Neural progenitor cell (in vitro differentiated cells): Measurements from ENCODE around the gene AGBL4. TPM values are rescaled to one million over a fixed set of nuclear protein-coding genes. Genes with fewer than 3 reads are reported as not detected.

ENCODE experiments used
- DNase-seq: peaks from one replicate; pipeline ENCODE4 v3.0.0-alpha.2; 2016; ENCODE audit warnings: low spot score
- H2AFZ ChIP-seq: fragments of 200-600 bp; sonication (generic); replicated peaks from 2 replicates; pipeline ENCODE4 v1.6.1; 2016; ENCODE audit warnings: antibody characterized with exemption
- H3F3A ChIP-seq: fragments of 200-600 bp; sonication (generic); 2 replicates; pipeline ENCODE4 v1.6.1; 2016; ENCODE audit warnings: antibody characterized with exemption, low read depth
- H3K27ac ChIP-seq: fragments of 200-600 bp; sonication (generic); 2 replicates; pipeline ENCODE4 v1.5.1; 2016; ENCODE audit warnings: mild to moderate bottlenecking
- H3K27me3 ChIP-seq: fragments of 200-600 bp; sonication (generic); 2 replicates; pipeline ENCODE4 v1.6.1; 2016; ENCODE audit warnings: mild to moderate bottlenecking, moderate library complexity
- H3K36me3 ChIP-seq: fragments of 200-600 bp; sonication (generic); 2 replicates; pipeline ENCODE4 v1.5.1; 2016
- H3K4me1 ChIP-seq: fragments of 200-600 bp; sonication (generic); 2 replicates; pipeline ENCODE4 v1.6.1; 2016; ENCODE audit warnings: mixed run types
- H3K4me2 ChIP-seq: fragments of 200-600 bp; sonication (generic); 2 replicates; pipeline ENCODE4 v1.6.1; 2016
- H3K4me3 ChIP-seq: fragments of 200-600 bp; sonication (generic); 2 replicates; pipeline ENCODE4 v1.5.1; 2016
- H3K79me2 ChIP-seq: fragments of 200-600 bp; sonication (generic); 2 replicates; pipeline ENCODE4 v1.6.1; 2016; ENCODE audit warnings: low read depth
- H3K9ac ChIP-seq: fragments of 200-600 bp; sonication (generic); 2 replicates; pipeline ENCODE4 v1.6.1; 2016
- H3K9me3 ChIP-seq: fragments of 200-600 bp; sonication (generic); 2 replicates; pipeline ENCODE4 v1.5.1; 2016; ENCODE audit warnings: low read depth
- H4K20me1 ChIP-seq: fragments of 200-600 bp; sonication (generic); 2 replicates; pipeline ENCODE4 v1.6.1; 2016; ENCODE audit warnings: low read depth
- H3K27ac Mint-ChIP-seq: 3 replicates; pipeline ENCODE4 v1.8.0; 2021; ENCODE audit warnings: mixed read lengths
- H3K27me3 Mint-ChIP-seq: 2 replicates; pipeline ENCODE4 v1.8.0; 2022; ENCODE audit warnings: low read depth, mild to moderate bottlenecking, inconsistent platforms, moderate library complexity, mixed read lengths; ENCODE audit not compliant: insufficient read depth
- H3K36me3 Mint-ChIP-seq: 3 replicates; pipeline ENCODE4 v1.8.0; 2021; ENCODE audit warnings: mixed read lengths
- H3K4me1 Mint-ChIP-seq: 3 replicates; pipeline ENCODE4 v1.8.0; 2021; ENCODE audit warnings: mixed read lengths
- H3K4me3 Mint-ChIP-seq: 3 replicates; pipeline ENCODE4 v1.8.0; 2021; ENCODE audit warnings: mild to moderate bottlenecking, moderate library complexity, mixed read lengths
- H3K9me3 Mint-ChIP-seq: 3 replicates; pipeline ENCODE4 v1.8.0; 2020; ENCODE audit warnings: mixed read lengths
- EZH2 ChIP-seq: fragments of 200-600 bp; sonication (generic); IDR thresholded peaks from 2 replicates; pipeline ENCODE4 v1.6.1; 2017; ENCODE audit warnings: antibody characterized with exemption, mild to moderate bottlenecking, moderate library complexity
- EZH2phosphoT487 ChIP-seq: fragments of 200-600 bp; sonication (generic); IDR thresholded peaks from 2 replicates; pipeline ENCODE4 v1.6.1; 2017; ENCODE audit warnings: antibody characterized with exemption
- total RNA-seq: library from RNA; depleted of rRNA; stranded (reverse); fragments of >200 nt; gene quantifications from 2 replicates; pipeline ENCODE4 v1.2.3, GENCODE V29; 2015; ENCODE audit warnings: low replicate concordance
- TF ChIP-seq, protein P1 (sequence below): fragments of 200-600 bp; sonication (generic); IDR thresholded peaks from 2 replicates; pipeline ENCODE4 v1.5.1; 2017; ENCODE audit warnings: antibody characterized with exemption, mild to moderate bottlenecking

Gene AGBL4
- total RNA-seq, 1 donor from 2014 or later, result 1.5 TPM

DNA sequence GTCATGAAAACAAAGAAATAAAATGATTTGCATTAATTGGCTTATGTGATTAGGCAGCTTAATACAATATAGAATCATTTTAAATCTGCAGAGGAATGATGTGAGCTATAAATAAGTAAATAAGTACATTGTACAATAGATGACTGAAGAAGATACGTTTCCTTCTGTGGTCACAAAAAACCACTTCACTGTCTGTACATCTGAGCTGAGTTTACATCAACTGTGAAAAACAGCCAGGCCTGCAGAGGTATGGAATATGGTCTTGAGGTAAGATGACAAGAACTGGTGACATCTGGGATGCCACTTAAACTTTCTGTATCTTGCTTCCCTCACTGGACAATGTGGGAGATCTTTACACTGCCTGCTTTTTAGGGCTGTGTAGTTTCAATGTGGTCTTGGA, 1117.0 kb downstream of the AGBL4 start:
- no peaks in the 10 kb centered on the region for H3K4me1 ChIP-seq
- Mint-ChIP-seq H3K9me3 (no peaks in the 10 kb centered on the region), H3K27me3 (no peaks in the 10 kb centered on the region), H3K36me3 (no peaks in the 10 kb centered on the region), H3K4me1 (no peaks in the 10 kb centered on the region), H3K27ac (no peak overlapping the region), H3K4me3 (no peak overlapping the region)
- no peaks in the 10 kb centered on the region for H3K79me2 ChIP-seq
- H2AFZ ChIP-seq, result no peak overlapping the region
- H3K36me3 ChIP-seq, result no peaks in the 10 kb centered on the region
- no peaks in the 10 kb centered on the region for H4K20me1 ChIP-seq
- no peaks in the 10 kb centered on the region for H3K27me3 ChIP-seq
- no peak overlapping the region for H3K27ac ChIP-seq
- DNase-seq, result no peak
- TF ChIP-seq, protein P1, sequence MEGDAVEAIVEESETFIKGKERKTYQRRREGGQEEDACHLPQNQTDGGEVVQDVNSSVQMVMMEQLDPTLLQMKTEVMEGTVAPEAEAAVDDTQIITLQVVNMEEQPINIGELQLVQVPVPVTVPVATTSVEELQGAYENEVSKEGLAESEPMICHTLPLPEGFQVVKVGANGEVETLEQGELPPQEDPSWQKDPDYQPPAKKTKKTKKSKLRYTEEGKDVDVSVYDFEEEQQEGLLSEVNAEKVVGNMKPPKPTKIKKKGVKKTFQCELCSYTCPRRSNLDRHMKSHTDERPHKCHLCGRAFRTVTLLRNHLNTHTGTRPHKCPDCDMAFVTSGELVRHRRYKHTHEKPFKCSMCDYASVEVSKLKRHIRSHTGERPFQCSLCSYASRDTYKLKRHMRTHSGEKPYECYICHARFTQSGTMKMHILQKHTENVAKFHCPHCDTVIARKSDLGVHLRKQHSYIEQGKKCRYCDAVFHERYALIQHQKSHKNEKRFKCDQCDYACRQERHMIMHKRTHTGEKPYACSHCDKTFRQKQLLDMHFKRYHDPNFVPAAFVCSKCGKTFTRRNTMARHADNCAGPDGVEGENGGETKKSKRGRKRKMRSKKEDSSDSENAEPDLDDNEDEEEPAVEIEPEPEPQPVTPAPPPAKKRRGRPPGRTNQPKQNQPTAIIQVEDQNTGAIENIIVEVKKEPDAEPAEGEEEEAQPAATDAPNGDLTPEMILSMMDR, result no peak
- TF ChIP-seq EZH2 (no peak), EZH2phosphoT487 (no peak)
- H3F3A ChIP-seq, result no peaks in the 10 kb centered on the region
- H3K9me3 ChIP-seq, result no peaks in the 10 kb centered on the region
- H3K9ac ChIP-seq, result no peak overlapping the region
- H3K4me2 ChIP-seq, result no peak overlapping the region
- no peak overlapping the region for H3K4me3 ChIP-seq

DNA sequence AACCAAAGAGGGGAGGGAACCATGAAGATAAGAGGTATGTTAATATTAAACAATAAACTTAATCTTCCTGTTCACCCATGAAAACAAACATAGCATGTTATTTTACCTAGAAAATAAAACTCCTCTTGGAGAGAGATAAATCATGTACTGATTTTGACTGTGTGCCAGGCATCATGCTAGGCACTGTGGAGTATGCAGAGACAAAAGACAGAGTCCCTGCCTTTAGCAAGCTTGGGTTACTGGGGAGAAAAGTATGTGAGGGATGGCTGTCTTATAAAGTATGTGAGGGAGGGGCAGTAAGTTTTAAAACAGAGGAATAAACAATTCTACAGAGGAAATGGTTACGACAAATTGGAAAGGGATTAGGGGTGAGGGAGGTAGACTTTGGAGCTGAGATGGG, 1117.6 kb downstream of the AGBL4 start:
- no peak overlapping the region for H3K4me3 ChIP-seq
- H3K27ac ChIP-seq, result no peak overlapping the region
- H3K36me3 ChIP-seq, result no peaks in the 10 kb centered on the region
- no peak for DNase-seq
- Mint-ChIP-seq H3K36me3 (no peaks in the 10 kb centered on the region), H3K27ac (no peak overlapping the region), H3K9me3 (no peaks in the 10 kb centered on the region), H3K4me1 (no peaks in the 10 kb centered on the region), H3K27me3 (no peaks in the 10 kb centered on the region), H3K4me3 (no peak overlapping the region)
- H3K4me2 ChIP-seq, result no peak overlapping the region
- H3K27me3 ChIP-seq, result no peaks in the 10 kb centered on the region
- no peaks in the 10 kb centered on the region for H3F3A ChIP-seq
- H2AFZ ChIP-seq, result no peak overlapping the region
- H3K9me3 ChIP-seq, result no peaks in the 10 kb centered on the region
- no peak overlapping the region for H3K9ac ChIP-seq
- no peaks in the 10 kb centered on the region for H3K79me2 ChIP-seq
- TF ChIP-seq EZH2 (no peak), EZH2phosphoT487 (no peak)
- TF ChIP-seq, protein P1, result no peak
- H4K20me1 ChIP-seq, result no peaks in the 10 kb centered on the region
- H3K4me1 ChIP-seq, result no peaks in the 10 kb centered on the region

DNA sequence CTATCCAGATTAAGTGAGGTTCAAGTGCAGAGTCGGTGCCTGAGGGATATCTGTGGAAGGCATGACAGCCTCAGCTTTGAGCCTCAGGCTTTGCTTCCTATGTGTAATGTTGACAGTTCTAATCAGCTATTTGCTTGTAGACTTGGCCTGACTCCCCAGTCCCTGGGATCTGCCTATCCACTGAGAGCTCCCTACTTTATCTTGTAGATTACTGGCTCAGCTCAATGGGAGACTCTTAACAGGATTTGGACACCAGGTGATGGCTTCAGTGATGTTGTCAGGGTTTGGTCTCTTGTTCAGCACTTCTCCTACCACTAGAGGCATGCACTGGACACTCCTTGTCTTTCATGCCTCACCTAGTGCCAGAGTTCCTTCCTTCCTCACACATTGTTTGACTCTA, 1120.5 kb downstream of the AGBL4 start:
- H3F3A ChIP-seq, result no peaks in the 10 kb centered on the region
- H3K36me3 Mint-ChIP-seq, result no peaks in the 10 kb centered on the region
- H3K27ac ChIP-seq, result no peak overlapping the region
- H3K4me1 ChIP-seq, result no peaks in the 10 kb centered on the region
- no peaks in the 10 kb centered on the region for H3K4me1 Mint-ChIP-seq
- no peaks in the 10 kb centered on the region for H3K36me3 ChIP-seq
- H2AFZ ChIP-seq, result no peak overlapping the region
- no peak for DNase-seq
- H3K4me2 ChIP-seq, result no peak overlapping the region
- H3K27me3 Mint-ChIP-seq, result no peaks in the 10 kb centered on the region
- H3K79me2 ChIP-seq, result no peaks in the 10 kb centered on the region
- H3K27me3 ChIP-seq, result no peaks in the 10 kb centered on the region
- H4K20me1 ChIP-seq, result no peaks in the 10 kb centered on the region
- no peaks in the 10 kb centered on the region for H3K9me3 ChIP-seq
- H3K27ac Mint-ChIP-seq, result no peak overlapping the region
- H3K4me3 Mint-ChIP-seq, result no peak overlapping the region
- no peaks in the 10 kb centered on the region for H3K9me3 Mint-ChIP-seq
- H3K9ac ChIP-seq, result no peak overlapping the region
- no peak for TF ChIP-seq EZH2
- TF ChIP-seq, protein P1, result no peak
- TF ChIP-seq EZH2phosphoT487, result no peak
- H3K4me3 ChIP-seq, result no peak overlapping the region
